Mesenchymal stem cell (in vitro differentiated cells and primary cell): ENCODE measurements around the gene CSNK1G1.

Experiments
- DNase-seq: peaks from one replicate; pipeline ENCODE4 v3.0.0-alpha.2; 2013
- H2AFZ ChIP-seq: one replicate; pipeline ENCODE4 v1.6.1; 2013; ENCODE audit warnings: low read depth, mild to moderate bottlenecking, control low read depth, inconsistent platforms, low read length, moderate library complexity
- H2AK5ac ChIP-seq: 2 replicates; pipeline ENCODE4 v1.6.1; 2013; ENCODE audit warnings: low read length, moderate library complexity, mild to moderate bottlenecking, inconsistent platforms; ENCODE audit not compliant: severe bottlenecking
- H2BK120ac ChIP-seq: one replicate; pipeline ENCODE4 v1.6.1; 2013; ENCODE audit warnings: low read depth, mild to moderate bottlenecking, inconsistent platforms, low read length, moderate library complexity
- H2BK12ac ChIP-seq, 2 experiments: one replicate each; pipeline ENCODE4 v1.6.1; 2013; ENCODE audit warnings: inconsistent platforms in 2 of 2, low read length in 2 of 2, mild to moderate bottlenecking in 2 of 2, moderate library complexity in 2 of 2, control low read depth in 1 of 2
- H2BK15ac ChIP-seq: one replicate; pipeline ENCODE4 v1.6.1; 2013; ENCODE audit warnings: mild to moderate bottlenecking, low read depth, inconsistent platforms; ENCODE audit not compliant: poor library complexity, severe bottlenecking
- H2BK5ac ChIP-seq: 2 replicates; pipeline ENCODE4 v1.6.1; 2013; ENCODE audit warnings: low read depth, mild to moderate bottlenecking, low read length, control low read depth, inconsistent platforms; ENCODE audit not compliant: poor library complexity, severe bottlenecking
- H3K14ac ChIP-seq, 2 experiments: one replicate each; pipeline ENCODE4 v1.6.1; 2013; ENCODE audit warnings: inconsistent platforms in 2 of 2, low read length in 2 of 2, control low read depth in 1 of 2, mild to moderate bottlenecking in 1 of 2, moderate library complexity in 1 of 2
- H3K18ac ChIP-seq, 2 experiments: one replicate each; pipeline ENCODE4 v1.6.1; 2013; ENCODE audit warnings: inconsistent platforms in 2 of 2, low read length in 2 of 2, control low read depth in 1 of 2, low read depth in 1 of 2, mild to moderate bottlenecking in 1 of 2
- H3K23ac ChIP-seq, 2 experiments: one replicate each; pipeline ENCODE4 v1.6.1; 2013; ENCODE audit warnings: inconsistent platforms in 2 of 2, low read length in 2 of 2, mild to moderate bottlenecking in 2 of 2, moderate library complexity in 2 of 2, control low read depth in 1 of 2
- H3K27ac ChIP-seq: 2 replicates; pipeline ENCODE4 v1.5.1; 2013; ENCODE audit warnings: mild to moderate bottlenecking, moderate library complexity, low read length, control low read depth, inconsistent platforms; ENCODE audit not compliant: poor library complexity, severe bottlenecking
- H3K27me3 ChIP-seq, 2 experiments: 2 replicates each; pipeline versions ENCODE4 v1.6.1 to v1.7.0; 2013; ENCODE audit warnings: low read length in 2 of 2, mild to moderate bottlenecking in 2 of 2, moderate library complexity in 2 of 2, control low read depth in 1 of 2, inconsistent platforms in 1 of 2; ENCODE audit not compliant: control insufficient read depth in 1 of 2, insufficient read depth in 1 of 2
- H3K36me3 ChIP-seq, 2 experiments: 2 replicates each; pipeline versions ENCODE4 v1.6.1 to v1.7.0; 2013; ENCODE audit warnings: low read length in 2 of 2, control low read depth in 1 of 2, inconsistent platforms in 1 of 2, low read depth in 1 of 2, mild to moderate bottlenecking in 1 of 2; ENCODE audit not compliant: insufficient read depth in 2 of 2, control insufficient read depth in 1 of 2
- H3K4ac ChIP-seq, 2 experiments: one replicate each; pipeline ENCODE4 v1.6.1; 2013; ENCODE audit warnings: inconsistent platforms in 2 of 2, low read length in 2 of 2, mild to moderate bottlenecking in 2 of 2, moderate library complexity in 2 of 2, control low read depth in 1 of 2, low read depth in 1 of 2
- H3K4me1 ChIP-seq: 2 replicates; pipeline ENCODE4 v1.6.1; 2013; ENCODE audit warnings: low read depth, low read length, control low read depth; ENCODE audit not compliant: control insufficient read depth, insufficient read depth
- H3K4me2 ChIP-seq: 2 replicates; pipeline ENCODE4 v1.6.1; 2013; ENCODE audit warnings: low read length, mild to moderate bottlenecking, inconsistent platforms; ENCODE audit not compliant: poor library complexity, severe bottlenecking
- H3K4me3 ChIP-seq, 2 experiments: 2 replicates each; pipeline versions ENCODE4 v1.5.1 to v1.7.0; 2013; ENCODE audit warnings: low read length in 2 of 2, mild to moderate bottlenecking in 2 of 2, control low read depth in 1 of 2, low read depth in 1 of 2; ENCODE audit not compliant: insufficient read depth in 1 of 2
- H3K79me1 ChIP-seq: replicated peaks from 2 replicates; pipeline ENCODE4 v1.6.1; 2013; ENCODE audit warnings: mild to moderate bottlenecking, control low read depth, low read length, inconsistent platforms; ENCODE audit not compliant: poor library complexity, severe bottlenecking
- H3K9ac ChIP-seq: 2 replicates; pipeline ENCODE4 v1.7.0; 2013; ENCODE audit warnings: mild to moderate bottlenecking, low read length, moderate library complexity
- H3K9me3 ChIP-seq: 2 replicates; pipeline ENCODE4 v1.7.0; 2013; ENCODE audit warnings: mild to moderate bottlenecking, low read length; ENCODE audit not compliant: control insufficient read depth
- H4K8ac ChIP-seq: one replicate; pipeline ENCODE4 v1.6.1; 2013; ENCODE audit warnings: inconsistent platforms, mild to moderate bottlenecking, low read length, moderate library complexity
- H4K91ac ChIP-seq: one replicate; pipeline ENCODE4 v1.6.1; 2013; ENCODE audit warnings: mild to moderate bottlenecking, low read length, inconsistent platforms
- WGBS: methylation state at CpG from one replicate; pipeline ENCODE4 v1.1.7; 2013; ENCODE audit warnings: mixed read lengths; 5-methylcytosine and 5-hydroxymethylcytosine counted together

Gene CSNK1G1

DNA sequence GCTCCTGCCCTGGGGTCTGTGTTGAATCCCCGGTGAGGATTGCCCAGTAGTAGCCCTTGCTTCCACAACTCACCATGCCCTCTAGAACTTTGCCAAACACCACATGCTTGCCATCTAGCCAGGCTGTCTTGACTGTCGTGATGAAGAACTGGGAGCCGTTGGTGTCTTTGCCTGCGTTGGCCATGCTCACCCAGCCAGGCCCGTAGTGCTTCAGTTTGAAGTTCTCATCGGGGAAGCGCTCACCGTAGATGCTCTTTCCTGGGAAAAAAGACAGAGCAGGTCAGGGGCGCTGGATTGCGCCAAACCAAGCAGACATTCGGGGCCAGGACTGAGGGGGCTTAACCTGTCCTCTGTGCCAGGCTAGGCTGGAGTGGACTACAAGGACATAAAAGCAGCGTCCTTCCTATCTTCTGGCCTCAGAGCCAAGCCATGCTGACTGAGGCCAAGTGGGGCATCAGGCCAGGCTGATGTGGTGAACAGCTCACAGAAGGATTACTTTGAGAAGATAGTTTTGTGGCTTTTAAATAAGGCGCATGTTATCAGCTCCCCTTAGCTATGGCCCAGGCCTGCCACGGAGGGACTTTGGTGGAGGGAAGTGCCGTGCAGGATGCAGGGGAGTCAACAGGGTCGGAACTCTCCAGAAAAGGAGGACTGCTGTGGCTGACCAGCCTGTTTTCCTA is 199.2 kb downstream of the CSNK1G1 start:
- no peak overlapping the region for H3K14ac ChIP-seq
- H2BK15ac ChIP-seq: no peak overlapping the region
- peaks cover 31% of the 10 kb centered on the region for H3K4me1 ChIP-seq
- peaks cover 70 to 71% of the 10 kb centered on the region in 2 experiments for H3K36me3 ChIP-seq
- no peak overlapping the region for H3K4me2 ChIP-seq
- H3K27ac ChIP-seq: no peak overlapping the region
- no peak overlapping the region for H2AFZ ChIP-seq
- no peak overlapping the region for H2BK12ac ChIP-seq
- H3K4ac ChIP-seq: no peak overlapping the region
- H3K79me1 ChIP-seq: peaks cover 13% of the 10 kb centered on the region
- no peak overlapping the region for H3K4me3 ChIP-seq
- peaks cover 9 to 14% of the 10 kb centered on the region in 2 experiments for H3K27me3 ChIP-seq
- no peak overlapping the region for H3K18ac ChIP-seq
- no peak overlapping the region for H2AK5ac ChIP-seq
- H3K9ac ChIP-seq: no peak overlapping the region
- no peak overlapping the region for H4K8ac ChIP-seq
- no peak overlapping the region for H3K23ac ChIP-seq
- no peaks in the 10 kb centered on the region for H3K9me3 ChIP-seq
- H2BK120ac ChIP-seq: no peak overlapping the region
- 95% methylated on average over 16 of the region's 16 CpGs for WGBS
- no peak for DNase-seq
- no peak overlapping the region for H4K91ac ChIP-seq
- no peak overlapping the region for H2BK5ac ChIP-seq

- peaks cover 9 to 16% of the 10 kb centered on the region in 2 experiments for H3K27me3 ChIP-seq
- H2BK12ac ChIP-seq: no peak overlapping the region
- H2AFZ ChIP-seq: no peak overlapping the region
- no peak overlapping the region for H3K14ac ChIP-seq
- H2AK5ac ChIP-seq: no peak overlapping the region
- peaks cover 13% of the 10 kb centered on the region for H3K79me1 ChIP-seq
- H3K9ac ChIP-seq: no peak overlapping the region
- DNase-seq: no peak
- no peak overlapping the region for H4K91ac ChIP-seq
- no peak overlapping the region for H2BK15ac ChIP-seq
- peak overlapping the region in 1 of 2 experiments; percentile 49 for H3K4ac ChIP-seq
- no peak overlapping the region for H3K18ac ChIP-seq
- no peak overlapping the region for H3K23ac ChIP-seq
- H3K4me2 ChIP-seq: no peak overlapping the region
- no peak overlapping the region for H2BK120ac ChIP-seq
- H3K4me1 ChIP-seq: peaks cover 36% of the 10 kb centered on the region
- H3K27ac ChIP-seq: no peak overlapping the region
- peaks cover 64 to 66% of the 10 kb centered on the region in 2 experiments for H3K36me3 ChIP-seq
- H3K9me3 ChIP-seq: no peaks in the 10 kb centered on the region
- 93% methylated on average over 15 of the region's 15 CpGs for WGBS
- H2BK5ac ChIP-seq: no peak overlapping the region
- H3K4me3 ChIP-seq: no peak overlapping the region
- H4K8ac ChIP-seq: no peak overlapping the region
Observed at GRCh38 chr15:64155802-64156651, 199.9 kb downstream of the CSNK1G1 start.

GRCh38 chr15:64153480-64154367 is 202.2 kb downstream of the CSNK1G1 start:
- Histone ChIP-seq H2AFZ (no peak overlapping the region), H2BK5ac (no peak overlapping the region), H3K4me2 (no peak overlapping the region), H3K79me1 (peaks cover 8% of the 10 kb centered on the region), H2BK15ac (no peak overlapping the region), H3K4ac (no peak overlapping the region), H2AK5ac (no peak overlapping the region), H3K14ac (no peak overlapping the region), H3K9me3 (no peaks in the 10 kb centered on the region), H3K4me3 (no peak overlapping the region), H4K91ac (no peak overlapping the region), H2BK120ac (no peak overlapping the region), H3K27me3 (peaks cover 9 to 16% of the 10 kb centered on the region in 2 experiments), H3K23ac (no peak overlapping the region), H3K27ac (peak overlapping the region; percentile 27), H4K8ac (peak overlapping the region; percentile 45), H3K36me3 (peaks cover 45 to 48% of the 10 kb centered on the region in 2 experiments), H2BK12ac (no peak overlapping the region), H3K4me1 (peaks cover 29% of the 10 kb centered on the region), H3K9ac (peak overlapping the region; percentile 36), H3K18ac (no peak overlapping the region)
- WGBS: 22% methylated on average over 10 of the region's 12 CpGs
- DNase-seq: peak; percentile 84
